ENCODE measurements around the gene SH3RF3.

The SH3RF3 gene

DNA sequence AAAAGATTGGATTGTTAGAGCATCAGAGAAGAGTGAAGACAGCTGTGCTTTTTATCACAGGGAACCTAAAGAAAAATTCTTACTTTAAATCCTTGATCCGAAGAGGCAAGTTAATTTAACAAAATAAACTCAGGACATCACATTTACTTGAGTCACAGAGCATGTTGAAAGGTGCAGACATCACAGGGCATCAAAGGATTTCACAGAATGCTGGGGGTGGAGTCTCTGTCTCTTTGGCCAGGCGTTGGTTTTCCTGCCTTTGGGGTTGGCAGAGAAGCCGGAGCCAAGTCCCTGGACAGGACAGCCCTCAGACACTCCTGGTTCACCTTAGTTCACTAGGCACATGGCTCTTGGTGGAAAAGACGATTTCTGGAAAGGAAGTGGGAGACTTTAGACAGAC lies 56.3 kb downstream of the SH3RF3 start:
- no peak for DNase-seq

DNA sequence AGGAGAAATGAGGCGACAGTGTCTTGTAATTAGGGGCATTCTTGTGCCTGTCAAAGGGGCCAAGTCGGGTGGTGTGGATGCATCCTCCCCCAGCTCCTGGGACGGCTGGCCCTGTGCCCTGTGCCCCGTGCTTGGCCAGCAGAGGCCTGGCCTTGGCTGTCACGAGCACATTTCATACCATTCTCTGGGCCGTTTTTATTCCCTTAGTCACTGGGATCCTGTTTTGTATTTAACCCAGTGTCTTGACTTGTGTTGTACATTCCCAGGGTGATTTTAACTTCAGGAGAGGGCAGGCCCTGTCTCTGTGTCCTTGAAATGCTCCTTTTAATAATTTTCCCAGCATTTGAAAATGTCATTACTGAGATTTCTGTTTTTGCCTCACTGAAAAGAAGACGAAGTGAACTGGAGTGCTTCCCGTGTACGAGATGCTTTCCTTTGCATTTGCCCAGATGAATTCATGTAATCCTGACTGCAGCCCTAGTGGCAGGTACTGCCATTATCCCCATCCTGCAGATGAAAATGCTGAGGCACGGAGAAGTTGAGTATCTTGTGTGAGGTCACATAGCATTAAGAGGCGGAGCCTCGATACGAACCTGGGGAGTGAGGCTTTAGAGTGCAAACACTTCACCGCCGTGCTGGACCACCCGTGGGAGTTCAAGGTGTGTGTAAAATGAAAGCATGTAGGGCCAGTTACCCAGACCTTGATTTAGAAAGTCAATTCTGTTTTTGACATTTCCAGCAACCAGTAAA lies 57.0 kb downstream of the SH3RF3 start:
- DNase-seq: no peak

DNA sequence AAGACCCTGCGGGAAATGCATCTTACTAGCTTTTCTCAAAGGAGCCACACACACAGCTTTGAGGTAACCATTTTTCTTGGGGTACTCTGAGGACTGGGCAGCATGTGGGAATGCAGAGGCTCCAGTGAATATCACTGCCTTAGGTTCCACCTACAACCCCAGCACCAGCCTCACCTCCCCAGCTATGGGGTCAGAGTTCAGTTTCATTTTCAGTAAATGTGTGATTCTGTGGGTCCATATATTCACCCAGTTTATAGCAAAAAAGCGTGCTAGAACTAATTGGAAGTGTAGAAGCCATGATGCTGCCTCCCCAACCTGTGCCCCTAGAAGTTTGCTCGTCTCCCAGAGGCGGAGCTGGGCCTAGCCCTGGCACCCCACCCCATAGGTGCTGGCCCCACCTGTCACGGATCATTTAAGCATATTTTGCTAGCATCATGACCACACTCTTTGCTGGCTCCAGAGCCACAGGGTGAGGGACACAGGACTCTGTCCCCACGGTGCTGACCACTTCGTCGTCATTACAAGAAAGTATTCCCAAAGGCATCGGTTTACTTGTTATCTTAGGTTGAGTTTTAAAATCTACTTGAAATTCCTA lies 57.7 kb downstream of the SH3RF3 start:
- no peak for DNase-seq

DNA sequence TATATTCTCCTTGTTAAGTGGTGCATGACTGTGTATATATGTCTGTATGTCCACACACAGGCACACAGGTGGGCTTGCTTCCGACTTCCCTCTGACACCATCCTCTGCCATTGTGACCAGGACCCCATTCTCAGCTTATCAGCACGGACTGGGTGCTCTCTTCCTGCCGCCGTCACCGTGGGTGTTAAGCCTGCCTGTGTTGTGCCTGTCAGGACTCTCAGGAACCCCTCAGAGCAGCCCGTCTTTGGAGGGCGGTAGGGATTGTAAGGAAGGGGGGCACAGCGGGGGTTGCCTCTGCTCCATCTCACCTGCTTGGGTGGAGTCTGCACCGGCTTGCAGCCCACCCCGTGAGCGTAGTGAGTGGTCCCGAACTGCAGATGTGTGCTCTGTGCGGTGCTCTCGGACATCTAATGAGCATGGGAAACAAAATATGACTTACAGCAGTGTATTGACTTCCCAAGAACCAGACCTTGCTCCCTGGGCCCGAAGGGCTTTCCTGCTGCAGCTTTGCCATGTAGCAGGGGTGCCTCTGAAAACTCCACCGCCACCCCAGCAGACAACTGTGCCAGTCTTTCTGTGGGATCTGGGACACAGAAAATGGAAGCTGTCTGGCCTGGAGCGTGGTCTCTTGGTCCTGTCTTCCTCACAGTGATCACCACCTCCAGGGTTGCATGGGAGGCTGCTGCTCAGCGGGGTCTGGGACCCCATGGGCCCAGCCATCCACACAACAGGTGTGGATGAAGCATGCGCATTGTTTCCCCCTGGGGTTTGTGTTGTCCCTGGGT lies 58.9 kb downstream of the SH3RF3 start:
- no peak for DNase-seq

DNA sequence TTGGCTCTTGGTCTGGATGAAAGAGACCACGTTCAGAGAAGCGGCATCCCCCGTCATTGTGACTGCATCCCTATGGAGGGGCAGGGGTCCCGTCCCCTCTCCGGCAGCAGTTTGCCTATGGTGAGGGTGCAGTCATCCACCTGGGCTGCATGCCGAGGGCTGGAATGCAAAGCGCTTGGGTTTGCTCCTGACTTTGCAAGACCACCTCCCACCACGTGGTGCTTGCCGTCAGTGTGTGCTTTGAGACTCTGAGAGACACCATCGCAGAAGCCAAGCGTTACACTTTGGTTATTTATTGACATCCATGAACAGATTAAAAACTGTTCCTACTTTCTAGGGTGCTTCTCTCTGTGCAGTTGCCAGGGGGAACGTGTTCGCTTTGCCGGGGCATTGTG lies 59.5 kb downstream of the SH3RF3 start:
- no peak for DNase-seq

DNA sequence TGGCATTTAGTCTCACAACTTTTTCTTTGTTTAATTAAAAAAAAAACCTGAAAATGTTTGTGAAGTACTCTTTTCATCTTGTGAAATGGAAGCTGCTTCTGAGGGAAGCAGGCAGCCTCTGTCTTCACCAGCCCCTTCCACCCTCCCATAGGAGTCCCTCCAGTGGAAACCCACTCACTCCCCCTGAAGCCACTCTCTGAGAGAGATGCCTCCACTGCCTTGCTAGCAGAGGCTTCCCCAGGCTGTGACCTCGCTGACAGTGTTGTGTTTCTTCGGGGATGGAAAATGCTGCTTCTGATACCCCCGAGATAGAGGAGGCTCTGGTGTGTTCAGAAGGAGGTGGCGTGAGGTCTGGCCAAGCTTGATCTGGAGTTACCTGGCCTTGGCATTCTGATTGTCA lies 59.9 kb downstream of the SH3RF3 start:
- no peak for DNase-seq

DNA sequence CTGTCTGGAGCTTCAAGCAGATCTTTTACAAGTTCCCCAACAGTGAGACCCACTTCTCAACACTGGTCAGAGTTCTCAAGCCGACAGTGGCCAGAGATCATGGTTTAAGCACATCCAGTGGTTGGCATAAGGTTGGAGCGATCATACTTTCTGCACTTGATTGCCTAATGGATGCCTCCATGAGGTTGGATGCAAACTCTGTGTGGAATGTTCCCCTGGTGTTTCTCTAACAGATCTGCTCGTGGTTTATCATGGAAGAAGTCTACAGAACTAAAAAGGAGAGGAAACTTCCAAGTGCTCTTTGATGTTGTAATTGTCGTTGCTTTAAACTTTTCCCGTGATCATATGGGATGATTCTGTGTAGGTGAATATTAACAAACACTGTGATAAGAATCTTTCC lies 60.7 kb downstream of the SH3RF3 start:
- DNase-seq: no peak

DNA sequence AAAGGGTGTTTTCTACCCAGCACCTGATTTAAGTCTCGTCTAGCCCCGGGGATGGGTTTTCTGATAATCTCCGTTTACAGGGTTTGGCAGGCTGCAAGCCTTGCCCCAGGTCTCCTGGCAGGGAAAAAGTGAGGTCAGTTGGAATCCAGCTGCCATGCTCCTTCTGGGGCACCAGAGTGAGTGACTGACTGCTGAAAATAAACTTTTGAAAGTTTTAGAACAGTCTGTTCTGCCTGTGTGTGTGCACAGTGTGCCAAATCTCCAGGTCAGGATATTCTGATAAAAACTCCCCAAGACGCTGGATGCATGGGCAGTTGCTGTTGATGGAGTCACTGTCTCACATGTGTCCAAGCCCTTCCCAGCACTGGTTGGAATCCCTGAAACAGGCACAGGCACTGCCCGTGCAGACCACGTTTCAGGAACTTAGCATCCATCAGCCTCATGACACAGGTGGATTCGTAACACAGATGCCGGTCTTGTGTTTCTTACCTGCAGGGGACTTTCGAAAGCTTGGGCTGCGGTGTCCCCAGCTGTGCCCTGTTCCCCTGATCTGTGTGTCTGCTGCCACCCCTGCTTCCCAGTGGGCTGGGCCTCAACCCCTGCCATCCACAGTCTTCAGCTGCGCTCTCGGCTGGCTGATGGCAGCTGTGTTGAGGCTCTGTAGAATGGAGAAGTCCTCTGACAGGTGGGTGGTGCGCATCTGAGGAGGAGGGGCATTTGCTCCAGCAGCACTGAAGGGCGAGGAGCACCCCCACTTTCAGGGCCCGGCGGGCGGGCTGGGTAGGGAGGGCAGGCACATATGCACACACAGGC lies 65.0 kb downstream of the SH3RF3 start:
- no peak for DNase-seq

DNA sequence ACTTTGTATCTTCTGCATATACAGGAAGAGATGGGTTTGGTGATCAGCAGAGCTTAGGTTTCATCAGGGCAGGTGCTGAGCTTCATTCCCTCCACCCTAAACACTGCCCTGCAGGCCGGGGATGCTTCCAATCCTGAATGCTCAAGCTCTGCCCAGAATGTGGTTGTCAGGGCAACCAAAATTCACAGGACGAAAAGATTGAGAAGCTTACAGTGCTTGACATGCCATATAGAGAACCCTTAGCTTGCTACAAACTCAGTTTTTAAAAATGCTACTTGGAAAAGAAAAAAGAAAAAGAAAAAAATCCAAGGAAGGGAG lies 65.6 kb downstream of the SH3RF3 start:
- DNase-seq: no peak

DNA sequence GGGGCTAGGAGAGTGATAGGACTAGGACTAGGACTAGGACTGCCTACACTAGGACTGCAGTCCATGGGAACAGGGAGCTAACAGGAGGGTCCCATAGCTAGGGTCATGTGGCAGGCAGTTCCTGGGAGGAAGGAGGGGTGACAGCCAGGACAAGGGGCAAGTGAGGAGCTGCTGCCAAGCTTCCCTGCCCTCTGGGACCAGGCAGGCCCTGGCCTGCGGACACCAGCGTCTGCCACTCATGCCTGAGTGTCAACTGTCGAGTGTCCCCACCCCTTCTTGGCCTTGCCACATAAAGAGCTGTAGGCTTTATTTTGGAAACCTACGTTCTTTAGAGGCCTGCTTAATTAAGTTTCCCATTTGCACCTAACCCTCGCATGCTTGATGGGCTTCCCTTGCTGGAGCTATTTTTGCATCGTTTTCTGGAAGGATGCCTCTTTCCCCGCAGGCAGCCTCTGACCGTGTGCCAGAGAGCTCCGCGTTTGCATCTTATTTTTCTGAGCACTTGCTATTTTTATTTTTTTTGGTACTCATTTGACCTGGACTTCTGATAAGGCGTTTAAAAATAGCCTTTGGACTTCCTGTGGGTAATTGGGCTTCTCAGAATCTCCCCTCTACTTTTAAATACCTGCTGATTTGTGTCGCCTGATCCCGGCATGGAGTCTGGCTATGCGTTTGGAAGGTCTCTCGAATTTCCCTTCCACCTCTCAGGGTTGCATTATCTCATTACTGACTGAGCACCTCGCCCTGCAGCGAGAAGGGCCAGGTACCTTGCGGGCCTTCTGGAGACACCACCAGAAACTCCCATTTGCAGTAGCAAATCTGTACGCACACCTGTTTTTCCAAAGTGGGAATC lies 66.4 kb downstream of the SH3RF3 start:
- DNase-seq: no peak

DNA sequence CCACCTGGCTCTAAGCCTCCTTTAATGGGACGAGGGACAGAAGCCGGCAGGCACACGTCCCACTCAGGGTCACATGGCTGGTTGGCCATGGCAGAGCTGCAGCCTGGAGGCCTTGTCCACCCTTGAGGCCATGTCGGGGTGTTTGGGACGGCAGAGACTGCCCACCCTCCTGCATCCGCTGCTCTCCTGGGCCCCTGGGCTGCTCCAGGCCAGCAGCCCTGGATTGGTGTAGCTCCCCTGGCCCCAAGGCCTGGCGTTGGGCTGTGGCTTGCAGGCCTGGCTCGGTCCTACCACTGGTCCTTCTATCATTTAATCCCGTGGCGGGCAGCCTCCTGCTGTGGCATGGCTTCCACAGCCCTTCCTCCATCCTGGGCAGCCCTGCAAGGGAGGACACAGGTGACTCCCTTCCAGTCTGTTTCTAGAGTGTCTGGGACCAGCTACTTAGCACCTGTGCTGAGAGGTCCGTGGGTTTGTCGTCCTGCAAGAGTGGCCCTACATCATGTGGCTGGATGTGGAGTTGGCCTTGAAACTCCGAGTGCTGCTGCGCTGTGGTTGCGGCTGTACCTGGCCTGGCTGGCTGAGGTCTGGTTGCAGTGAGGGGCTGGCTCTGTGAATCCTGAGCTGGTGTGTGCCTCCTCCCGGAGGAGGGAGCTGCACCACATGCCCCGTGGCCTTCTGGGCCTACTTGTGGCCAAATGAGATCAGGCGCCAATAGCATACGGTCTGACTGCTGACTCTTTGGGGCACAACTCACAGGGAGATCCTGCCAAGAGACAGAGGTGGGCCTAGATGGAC lies 67.3 kb downstream of the SH3RF3 start:
- no peak for DNase-seq

DNA sequence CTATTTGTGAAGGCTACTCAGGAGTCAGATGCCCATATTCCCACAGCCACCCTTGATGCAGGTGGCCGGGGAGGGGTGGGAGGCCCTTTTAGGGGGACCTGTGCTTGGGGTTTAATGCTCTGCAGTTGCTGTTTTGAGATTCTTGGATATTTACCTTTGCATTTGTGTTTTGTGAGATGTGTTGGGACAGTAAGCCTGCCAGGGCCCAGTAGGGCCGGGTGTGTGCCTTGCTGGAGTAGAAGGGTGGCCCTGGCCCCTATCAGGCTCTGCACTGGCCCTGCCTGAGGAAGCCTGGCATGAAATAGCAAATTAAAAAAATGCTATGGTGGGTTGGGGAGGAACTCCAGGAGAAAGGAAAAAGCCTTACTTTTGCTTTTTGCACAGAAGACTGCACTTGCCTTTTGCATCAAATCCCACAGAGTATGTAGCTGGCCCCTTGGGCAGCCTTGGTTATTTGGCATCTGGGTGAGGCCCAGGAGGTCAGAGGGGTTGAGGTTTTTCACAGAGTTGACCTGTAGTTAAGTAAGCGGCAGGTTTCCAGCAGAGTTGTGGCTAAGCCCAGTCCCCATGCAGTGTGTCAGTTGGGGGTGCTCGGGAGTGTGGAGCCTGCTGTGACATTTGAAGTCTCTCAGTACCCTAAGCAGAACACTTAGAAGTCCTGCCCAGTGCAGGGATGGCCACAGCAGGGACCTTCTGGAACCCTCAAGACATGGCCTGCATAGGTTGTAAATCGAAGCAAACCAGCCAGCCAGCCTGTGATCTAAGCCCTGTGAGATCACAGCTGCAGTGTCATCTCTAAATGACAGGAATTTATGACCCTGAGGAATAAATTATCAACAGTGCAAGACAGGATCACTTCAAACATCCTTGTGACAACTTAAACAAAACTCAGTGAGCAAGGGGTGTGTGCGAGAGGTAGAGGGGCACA lies 68.8 kb downstream of the SH3RF3 start:
- no peak for DNase-seq

DNA sequence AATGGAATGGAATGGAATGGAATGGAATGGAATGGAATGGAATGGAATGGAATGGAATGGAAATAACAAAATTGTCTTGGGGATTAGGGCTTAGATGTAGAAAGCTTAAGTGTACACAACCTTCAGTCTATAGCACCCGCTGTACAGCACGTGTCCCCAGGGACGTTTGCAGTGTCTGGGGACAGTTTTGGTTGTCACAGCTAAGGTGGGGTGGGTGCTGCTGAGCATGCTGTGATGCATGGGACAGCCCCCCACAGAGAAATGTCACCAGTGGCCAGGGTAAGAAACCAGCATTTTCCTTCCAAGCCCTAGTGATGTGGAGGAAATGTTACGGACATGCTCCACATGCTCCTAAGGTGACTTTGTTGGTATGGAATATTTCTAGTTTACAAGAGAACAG lies 70.8 kb downstream of the SH3RF3 start:
- no peak for DNase-seq

DNA sequence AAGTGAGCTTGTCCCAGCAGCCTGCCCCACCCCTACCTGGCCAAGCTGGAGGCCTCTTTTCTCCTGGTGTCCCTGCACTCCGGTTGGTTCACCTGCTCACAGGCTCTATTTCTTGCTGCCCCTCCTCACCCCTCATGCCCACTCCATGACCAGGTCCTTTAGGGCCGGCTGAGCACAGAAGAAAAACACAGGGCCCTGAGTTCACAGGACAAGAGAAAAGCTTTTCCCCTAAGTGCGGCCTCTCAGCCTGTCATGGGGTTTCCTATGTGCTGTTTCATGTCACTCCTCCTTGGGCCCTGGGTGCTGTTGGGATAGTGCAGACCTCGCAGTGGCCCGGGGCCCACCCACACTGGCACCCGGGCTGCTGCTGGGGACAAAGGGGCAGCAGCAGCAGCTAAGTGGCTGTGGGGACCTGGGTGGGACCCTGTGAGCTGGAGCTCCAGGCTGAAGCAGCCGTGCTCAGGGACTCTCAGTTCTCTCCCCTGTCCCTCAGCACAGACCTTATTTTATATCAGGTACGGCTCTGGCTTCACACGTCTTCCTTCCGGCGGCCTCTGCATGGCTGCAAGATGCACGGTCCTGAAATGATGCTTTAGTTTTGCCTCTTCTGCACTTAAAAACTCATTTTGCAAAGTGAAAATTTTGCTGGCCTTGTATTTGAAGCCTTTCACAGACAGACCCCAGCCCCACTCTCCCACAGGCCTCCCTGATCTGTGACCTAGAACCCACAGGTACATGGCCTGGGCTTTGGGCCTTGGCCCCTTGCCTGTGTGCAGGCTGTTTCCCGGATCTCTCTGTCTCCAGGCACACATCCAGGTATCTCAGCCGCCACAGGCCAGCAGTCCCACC lies 71.8 kb downstream of the SH3RF3 start:
- no peak for DNase-seq

DNA sequence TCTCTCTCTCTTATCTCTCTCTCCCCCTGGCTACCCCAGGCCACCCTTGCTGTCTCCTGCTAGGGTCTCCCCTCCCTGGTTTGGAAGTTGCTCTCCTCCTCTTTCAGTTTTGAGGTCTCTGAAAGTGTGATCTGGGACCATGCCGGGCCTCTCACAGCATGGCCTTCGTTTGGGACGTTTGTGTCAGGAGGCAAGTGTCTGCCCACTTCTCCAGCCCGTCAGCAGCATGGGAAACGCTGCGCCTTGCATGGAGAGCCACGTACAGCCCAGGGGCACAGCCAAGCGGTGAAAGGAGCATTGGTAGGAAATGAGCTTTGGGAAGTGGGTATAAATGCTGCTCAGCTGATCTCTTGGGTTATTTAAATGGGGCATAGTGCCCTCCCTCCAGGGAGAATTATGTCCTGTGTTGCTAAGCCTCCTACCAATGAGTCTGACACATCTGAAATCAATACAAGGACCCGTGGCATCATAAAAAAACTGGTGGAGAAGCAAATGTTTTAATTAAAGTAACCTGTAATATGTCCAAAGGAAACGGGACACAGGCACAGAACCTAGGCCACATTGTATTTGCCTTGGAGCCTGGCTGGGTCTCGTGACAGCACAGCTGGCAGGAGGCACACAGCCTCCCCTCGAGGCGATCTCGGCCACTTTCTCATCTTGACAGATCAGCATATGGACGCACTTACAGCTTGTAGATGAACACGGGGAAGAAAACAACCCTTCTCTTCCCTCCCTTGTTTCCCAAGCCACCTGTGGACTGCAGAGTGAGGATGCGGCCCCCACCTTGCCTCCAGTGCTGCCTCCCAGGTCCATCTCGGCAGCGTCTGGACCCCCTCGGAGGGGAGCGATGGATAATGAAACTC lies 72.7 kb downstream of the SH3RF3 start:
- DNase-seq: no peak

DNA sequence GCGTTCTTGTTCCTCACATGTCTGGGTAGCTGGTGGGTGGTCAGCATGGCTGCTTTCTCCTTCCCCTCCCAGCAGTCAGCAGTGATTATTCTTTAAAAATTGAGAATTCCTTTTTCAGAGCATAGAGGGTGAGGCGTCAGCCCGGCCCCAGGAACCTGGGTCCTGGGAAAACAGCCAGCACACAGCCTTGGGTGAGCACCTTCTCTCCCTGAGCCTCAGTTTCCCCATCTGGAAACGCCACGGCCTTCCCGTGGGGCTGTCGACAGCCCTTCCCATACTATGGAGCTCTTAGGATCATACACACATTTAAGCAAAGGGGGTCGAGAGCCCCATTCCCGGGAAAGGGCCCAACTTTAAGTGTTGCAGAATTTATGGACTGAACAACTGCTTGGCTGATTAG lies 73.5 kb downstream of the SH3RF3 start:
- DNase-seq: no peak

DNA sequence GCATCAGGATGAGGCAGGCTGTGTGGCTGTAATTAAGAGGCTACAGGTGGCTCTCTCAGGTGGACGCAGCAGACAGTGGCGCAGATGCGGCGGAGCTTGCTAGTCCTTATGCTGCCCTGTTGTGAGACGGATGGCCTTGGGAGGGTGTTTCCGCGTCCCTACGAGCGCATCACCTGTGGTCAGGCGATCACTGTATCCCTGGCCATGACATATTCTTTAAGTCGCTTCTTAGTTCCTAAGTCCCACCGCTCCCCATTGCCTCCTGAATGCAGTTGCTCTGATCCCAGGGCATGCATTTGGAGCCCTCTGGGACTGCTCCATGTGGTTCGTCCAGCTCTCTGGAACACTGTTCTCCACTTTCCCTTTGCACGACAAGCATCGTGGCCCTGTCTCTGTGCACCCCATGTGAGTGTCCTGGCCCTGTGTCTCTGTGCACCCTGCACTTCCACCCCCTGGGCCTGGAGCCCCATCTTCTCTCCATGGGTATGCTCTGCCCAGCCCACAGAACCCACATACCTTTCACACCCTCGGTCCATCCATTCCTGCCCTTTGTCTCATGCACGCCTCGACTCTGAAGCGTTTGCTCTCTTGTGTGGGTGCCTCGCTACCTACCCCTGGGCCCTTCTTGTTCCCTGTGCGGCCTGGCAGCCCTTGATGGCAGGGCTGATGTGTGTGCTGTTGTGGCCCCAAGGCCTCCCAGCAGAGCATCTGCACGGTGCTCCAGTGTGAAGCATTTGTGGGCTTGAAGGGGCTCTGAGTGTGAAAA lies 74.4 kb downstream of the SH3RF3 start:
- DNase-seq: no peak

DNA sequence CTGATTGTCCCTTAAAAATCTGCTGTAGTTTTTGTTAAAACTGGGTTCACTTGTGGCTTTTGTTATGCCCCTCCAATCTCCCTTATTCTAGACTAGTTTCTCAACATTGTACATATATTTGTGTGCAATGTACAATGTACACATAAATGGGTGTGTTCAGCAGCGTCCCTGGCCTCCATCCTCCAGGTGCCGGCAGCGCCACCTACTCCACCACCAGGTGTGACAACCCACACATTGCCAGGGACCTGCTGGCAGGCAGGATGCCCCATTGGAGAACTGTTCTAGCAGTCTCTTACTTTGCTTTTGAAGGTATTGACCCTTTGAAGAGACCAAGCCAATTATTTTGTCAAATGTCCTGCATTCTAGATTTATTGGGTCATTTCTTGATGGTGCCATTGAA lies 75.4 kb downstream of the SH3RF3 start:
- DNase-seq: no peak

Data from T1000 (cell line).